Stimulated activated naive B cell treated with anti-CD40 and anti-IgM and Interleukin-4, amounts not matched to agents 10 μg/mL and 1 μg/mL and 100 μg/mL, for 72 hours (primary cell): Measurements from ENCODE around the gene MRRF.
A peak's percentile ranks its signal among the peaks of the same experiment; 100 is the strongest.

ENCODE experiments used
- ATAC-seq, 2 donors: fragments of 150-1000 bp; cut with Tn5 transposase; replicated peaks; 2 replicates each; pipeline ENCODE4 v1.10.0; 2021; ENCODE audit warnings: moderate library complexity in 1 of 2
- DNase-seq: peaks from one replicate; pipeline ENCODE4 v3.0.0; 2021
- H3K27ac Mint-ChIP-seq: one replicate; pipeline ENCODE4 v1.8.0; 2022; ENCODE audit warnings: mild to moderate bottlenecking, mixed read lengths
- H3K27me3 Mint-ChIP-seq, 2 donors: one replicate each; pipeline ENCODE4 v1.8.0; 2022; ENCODE audit warnings: mixed read lengths in 2 of 2
- H3K36me3 Mint-ChIP-seq, 2 donors: one replicate each; pipeline ENCODE4 v1.8.0; 2022; ENCODE audit warnings: mixed read lengths in 2 of 2, mild to moderate bottlenecking in 1 of 2
- H3K4me1 Mint-ChIP-seq, 2 donors: one replicate each; pipeline ENCODE4 v1.8.0; 2022; ENCODE audit warnings: mixed read lengths in 2 of 2, mild to moderate bottlenecking in 1 of 2
- H3K4me3 Mint-ChIP-seq, 2 donors: one replicate each; pipeline ENCODE4 v1.8.0; 2022; ENCODE audit warnings: mild to moderate bottlenecking in 2 of 2, mixed read lengths in 2 of 2, moderate library complexity in 1 of 2
- H3K9me3 Mint-ChIP-seq, 2 donors: one replicate each; pipeline ENCODE4 v1.8.0; 2022; ENCODE audit warnings: mixed read lengths in 2 of 2, mild to moderate bottlenecking in 1 of 2

MRRF gene, protein sequence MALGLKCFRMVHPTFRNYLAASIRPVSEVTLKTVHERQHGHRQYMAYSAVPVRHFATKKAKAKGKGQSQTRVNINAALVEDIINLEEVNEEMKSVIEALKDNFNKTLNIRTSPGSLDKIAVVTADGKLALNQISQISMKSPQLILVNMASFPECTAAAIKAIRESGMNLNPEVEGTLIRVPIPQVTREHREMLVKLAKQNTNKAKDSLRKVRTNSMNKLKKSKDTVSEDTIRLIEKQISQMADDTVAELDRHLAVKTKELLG

DNA sequence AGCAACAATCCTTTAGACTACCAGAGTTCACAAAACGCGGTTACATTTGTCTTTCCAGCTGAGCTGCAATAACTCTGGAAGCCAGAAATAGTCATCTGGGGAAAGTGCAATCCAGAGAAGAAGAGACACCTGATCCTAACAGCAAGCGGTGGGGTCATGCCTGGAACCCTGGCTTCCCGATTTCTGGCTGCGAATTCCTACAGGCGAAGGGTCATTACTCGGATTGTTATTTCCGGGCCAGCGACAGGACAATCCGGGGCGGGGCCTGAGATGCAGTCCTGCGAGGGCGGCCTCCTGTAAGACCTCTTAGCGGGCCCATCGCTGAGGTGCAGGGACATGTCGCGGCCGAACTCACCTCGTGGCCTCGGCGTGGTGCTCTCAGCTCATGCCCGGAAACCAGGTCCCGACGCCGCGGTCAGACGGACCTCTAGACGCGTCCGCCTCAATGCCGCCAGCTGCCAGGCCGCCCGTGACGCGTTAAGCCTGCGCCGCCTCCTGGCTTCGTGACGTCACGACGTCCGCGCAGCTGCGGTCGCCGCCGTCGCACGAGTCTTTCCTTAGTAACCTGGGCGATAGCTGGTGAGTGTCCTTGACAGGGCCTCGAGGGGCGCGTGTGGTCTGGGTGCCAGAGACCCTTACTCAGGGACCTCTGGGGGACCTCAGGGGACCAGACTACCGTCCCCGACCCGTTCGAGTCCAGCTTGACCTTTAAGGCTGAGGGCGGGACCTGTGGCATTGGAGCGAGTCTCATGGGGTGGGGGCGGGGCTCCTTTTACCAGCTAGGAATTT lies at the start of gene MRRF, which contains the start of gene RBM18:
TSS of gene MRRF (plus strand) at position 523 of the 789 bp plus-strand sequence. CDS start 6,010 bp downstream, outside the sequence.
TSS of gene RBM18 (minus strand) at position 481 of the 789 bp plus-strand sequence. CDS start 3,348 bp downstream, outside the sequence.
- peaks cover 22 to 43% of the 10 kb centered on the region in 2 donors for H3K4me1 Mint-ChIP-seq
- ATAC-seq (peak; percentile 84 to 93), DNase-seq (peak; percentile 92)
- peak within 1 kb of the TSS; percentile 98 to 99 for H3K4me3 Mint-ChIP-seq
- H3K36me3 Mint-ChIP-seq, result peaks cover 11 to 26% of the 10 kb centered on the region in 2 donors
- peak within 1 kb of the TSS; percentile 100 for H3K27ac Mint-ChIP-seq
- no peaks in the 10 kb centered on the region for H3K9me3 Mint-ChIP-seq
- H3K27me3 Mint-ChIP-seq, result no peaks in the 10 kb centered on the region

DNA sequence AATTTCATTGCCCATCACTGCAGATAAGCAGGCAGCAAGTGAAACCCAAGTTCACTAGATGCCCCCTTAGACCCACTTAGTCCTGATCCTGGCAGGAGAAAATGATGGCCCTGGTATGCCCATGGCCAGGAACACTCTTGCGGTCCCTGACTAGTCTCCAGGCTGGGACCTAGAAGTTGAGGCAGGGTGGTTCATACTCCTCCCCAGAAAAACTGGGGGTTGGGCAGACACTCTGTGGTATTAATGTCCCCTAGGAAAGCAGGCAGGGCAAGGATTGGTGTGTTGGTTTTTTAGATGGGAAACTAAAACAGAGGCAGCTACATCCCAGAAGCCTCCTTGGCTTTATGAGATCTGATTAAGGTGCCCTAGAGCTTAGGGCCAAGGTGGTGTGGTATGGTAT lies 49.0 kb upstream of the MRRF start:
- Mint-ChIP-seq H3K36me3 (peaks cover 0 to 3% of the 10 kb centered on the region in 2 donors), H3K4me1 (peaks cover 19 to 44% of the 10 kb centered on the region in 2 donors), H3K27ac (no peak overlapping the region), H3K9me3 (no peaks in the 10 kb centered on the region), H3K27me3 (peaks cover 69 to 96% of the 10 kb centered on the region in 2 donors), H3K4me3 (no peak overlapping the region)
- no peak for DNase-seq
- no peak for ATAC-seq

DNA sequence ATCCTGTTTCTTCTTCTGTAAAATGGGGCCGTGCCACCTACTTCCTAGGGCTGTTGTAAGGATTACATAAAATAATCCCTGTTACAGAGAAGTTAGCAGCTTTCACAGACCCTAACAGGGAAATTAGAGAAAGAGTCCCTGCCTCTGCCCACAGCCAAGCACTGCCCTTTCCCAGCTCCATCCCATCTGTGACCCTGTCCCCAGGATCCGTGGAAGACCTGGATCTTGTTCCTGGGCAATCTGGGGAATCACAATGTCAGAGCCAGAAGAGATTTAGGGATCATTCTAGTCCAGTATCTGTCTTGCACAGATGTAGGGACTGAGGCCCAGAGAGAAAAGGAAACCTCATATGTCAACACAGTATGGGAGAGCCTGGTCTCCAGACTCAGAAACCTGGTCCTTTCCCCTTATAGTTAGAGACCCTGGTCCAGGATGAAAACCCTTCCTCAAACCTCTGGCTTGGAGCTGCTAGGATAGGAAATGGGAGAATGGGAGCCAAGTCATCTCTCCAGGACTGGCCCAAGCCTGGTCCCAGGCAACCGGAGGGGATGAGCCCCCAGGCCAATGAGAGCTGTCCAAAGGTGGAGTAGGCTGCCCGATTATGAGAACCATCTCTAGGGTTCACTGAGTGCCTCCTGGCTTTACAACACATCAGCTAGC lies 48.4 kb upstream of the MRRF start:
- ATAC-seq (no peak), DNase-seq (no peak)
- Mint-ChIP-seq H3K9me3 (no peaks in the 10 kb centered on the region), H3K27ac (no peak overlapping the region), H3K36me3 (peaks cover 0 to 3% of the 10 kb centered on the region in 2 donors), H3K4me3 (no peak overlapping the region), H3K27me3 (peaks cover 72 to 92% of the 10 kb centered on the region in 2 donors), H3K4me1 (peaks cover 19 to 45% of the 10 kb centered on the region in 2 donors)

DNA sequence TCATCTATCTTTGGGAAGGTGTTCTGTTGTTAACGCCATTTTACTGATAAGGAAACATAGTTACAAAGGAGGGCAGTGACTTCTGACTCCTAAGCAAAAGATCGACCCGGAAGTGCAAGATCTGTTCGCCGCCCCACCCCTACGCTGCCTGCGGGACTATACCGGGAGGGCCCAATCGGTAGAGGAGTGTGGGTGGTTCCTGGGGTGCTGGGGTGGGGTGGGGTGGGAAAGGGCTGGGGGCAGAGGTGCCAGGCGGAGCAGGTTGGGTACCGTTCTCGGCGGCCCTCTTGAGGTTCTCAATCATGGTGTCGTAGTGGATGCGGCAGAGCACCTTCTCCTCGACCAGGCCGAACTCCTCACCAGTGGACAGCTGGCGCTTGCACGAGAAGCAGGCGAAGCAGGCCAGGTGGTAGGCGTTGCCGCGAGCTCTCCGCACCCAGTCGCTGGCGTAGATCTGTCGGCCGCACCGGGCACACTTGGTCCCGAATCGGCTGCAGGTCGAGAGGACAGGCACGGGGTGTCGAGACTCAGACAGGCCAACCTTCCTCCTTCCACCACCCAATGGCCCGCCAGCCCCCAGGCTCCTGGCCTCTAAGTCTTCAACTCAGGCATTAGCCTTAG lies 47.8 kb upstream of the MRRF start:
- Mint-ChIP-seq H3K27me3 (peaks cover 72 to 92% of the 10 kb centered on the region in 2 donors), H3K9me3 (no peaks in the 10 kb centered on the region), H3K4me3 (no peak overlapping the region), H3K27ac (no peak overlapping the region), H3K36me3 (peaks cover 0 to 3% of the 10 kb centered on the region in 2 donors), H3K4me1 (peaks cover 19 to 45% of the 10 kb centered on the region in 2 donors)
- no peak for DNase-seq
- ATAC-seq, result no peak

DNA sequence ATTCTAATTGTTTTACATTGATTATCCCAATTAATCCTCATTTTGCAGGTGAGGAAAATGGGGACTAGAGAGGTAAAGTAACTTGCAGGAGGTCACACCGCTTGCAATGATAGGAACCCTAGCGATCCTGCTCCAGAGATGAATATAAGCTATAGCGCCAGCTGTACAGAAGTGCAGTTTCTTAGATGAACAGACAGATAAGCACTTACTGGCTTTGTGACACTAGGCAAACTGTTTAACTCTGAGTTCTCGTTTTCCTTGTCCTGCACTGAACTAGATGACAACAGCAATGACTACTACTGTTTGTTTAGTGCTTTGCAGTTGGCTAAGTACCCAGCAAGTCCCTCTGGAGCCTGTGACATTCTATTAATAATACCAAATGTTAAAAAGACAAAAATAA lies 47.0 kb upstream of the MRRF start:
- Mint-ChIP-seq H3K27me3 (peaks cover 74 to 93% of the 10 kb centered on the region in 2 donors), H3K27ac (no peak overlapping the region), H3K4me3 (no peak overlapping the region), H3K36me3 (peaks cover 0 to 3% of the 10 kb centered on the region in 2 donors), H3K4me1 (peaks cover 19 to 47% of the 10 kb centered on the region in 2 donors), H3K9me3 (no peaks in the 10 kb centered on the region)
- DNase-seq, result no peak
- ATAC-seq, result no peak

DNA sequence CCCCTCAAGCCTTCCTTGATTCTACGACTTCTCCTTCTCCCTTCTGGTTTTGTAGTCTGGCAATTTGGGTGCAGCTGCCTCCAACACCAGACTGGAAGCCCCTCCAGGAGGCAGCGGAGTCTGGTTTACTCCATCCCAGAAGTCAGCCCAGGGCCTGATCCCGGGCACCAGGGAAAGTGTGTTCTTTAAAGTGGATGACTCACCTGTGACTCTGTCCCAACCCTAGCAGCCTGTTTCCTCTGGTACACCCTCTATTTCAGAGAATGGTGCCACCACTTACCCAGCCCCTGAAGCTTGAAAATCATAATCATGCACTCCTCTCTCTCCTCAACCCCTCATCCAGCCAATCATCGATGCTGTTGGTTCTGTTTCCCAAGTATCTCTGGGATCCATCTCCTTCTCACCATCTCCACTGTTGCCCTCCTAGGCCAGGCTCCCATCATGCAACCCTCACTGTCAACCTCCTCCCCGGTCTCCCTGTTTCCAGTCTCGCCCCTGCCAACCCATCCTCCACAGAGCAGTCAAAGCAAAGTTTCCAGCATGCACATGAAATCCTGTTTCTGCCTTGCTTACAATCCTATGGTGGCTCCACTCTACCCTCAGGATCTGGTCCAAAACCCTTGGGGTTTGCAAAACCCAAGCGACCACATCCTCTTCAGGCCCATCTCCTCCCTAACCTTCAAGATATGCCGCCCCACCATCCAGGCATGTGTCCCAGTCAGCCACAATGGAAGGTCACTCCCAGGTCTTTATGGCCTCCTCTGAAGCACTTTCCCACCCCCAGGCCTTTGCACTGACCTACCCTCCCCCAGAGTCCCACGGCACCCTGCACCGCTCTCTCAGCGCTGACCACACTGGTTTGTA lies 46.4 kb upstream of the MRRF start:
- DNase-seq (no peak), ATAC-seq (peak in 1 of 2 donors; percentile 7)
- no peaks in the 10 kb centered on the region for H3K9me3 Mint-ChIP-seq
- peaks cover 0 to 2% of the 10 kb centered on the region in 2 donors for H3K36me3 Mint-ChIP-seq
- no peak overlapping the region for H3K27ac Mint-ChIP-seq
- peaks cover 74 to 93% of the 10 kb centered on the region in 2 donors for H3K27me3 Mint-ChIP-seq
- peak overlapping the region; percentile 77 to 78 for H3K4me3 Mint-ChIP-seq
- peaks cover 20 to 46% of the 10 kb centered on the region in 2 donors for H3K4me1 Mint-ChIP-seq

DNA sequence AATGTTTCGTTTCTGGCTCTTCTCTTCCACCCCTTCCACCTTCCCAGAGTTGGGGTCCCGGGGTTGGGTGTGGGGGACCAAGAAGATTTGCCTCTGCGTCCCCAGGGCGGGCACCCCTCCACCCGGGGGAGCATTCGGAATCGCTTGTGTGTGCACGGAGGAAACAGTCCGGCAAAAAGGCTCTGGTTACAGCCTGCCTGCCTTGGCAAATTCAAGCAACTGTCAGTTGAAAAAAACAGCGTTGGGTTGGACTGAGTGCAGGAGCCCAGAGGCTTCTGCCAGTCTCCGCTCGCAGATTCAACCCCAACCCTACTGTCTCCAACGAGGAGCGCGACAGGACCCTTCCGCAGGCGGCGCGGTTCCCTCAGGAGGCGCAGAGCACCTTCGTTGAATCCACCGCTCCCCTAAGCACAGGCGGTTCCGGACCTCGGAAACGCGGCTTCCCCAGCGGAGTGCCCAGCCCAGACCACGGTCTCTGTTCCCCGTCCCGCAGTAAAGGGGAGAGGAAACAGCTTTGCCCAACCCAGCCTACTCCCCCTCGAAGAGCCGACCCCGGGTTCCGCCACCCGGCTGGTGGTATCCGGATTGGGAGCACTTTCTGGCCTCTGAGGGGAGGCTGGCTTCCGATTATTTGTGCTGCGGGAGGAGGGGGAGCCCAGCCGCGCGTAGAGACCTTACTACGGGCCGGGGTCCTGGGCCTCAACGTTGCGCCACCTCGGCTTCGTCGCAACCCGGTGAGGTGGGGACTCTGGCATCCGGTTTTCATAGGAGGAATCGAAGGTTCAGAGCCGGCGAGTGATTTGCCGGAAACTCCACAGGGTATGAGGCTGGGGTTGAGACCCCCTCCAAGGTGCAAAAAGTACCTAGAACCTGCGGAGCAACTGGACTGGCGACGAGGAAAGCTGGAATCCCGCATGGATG lies 45.5 kb upstream of the MRRF start:
- H3K4me3 Mint-ChIP-seq, result peak overlapping the region; percentile 77 to 78
- ATAC-seq (peak; percentile 29 to 40), DNase-seq (no peak)
- peaks cover 19 to 40% of the 10 kb centered on the region in 2 donors for H3K4me1 Mint-ChIP-seq
- no peaks in the 10 kb centered on the region for H3K9me3 Mint-ChIP-seq
- peaks cover 78 to 96% of the 10 kb centered on the region in 2 donors for H3K27me3 Mint-ChIP-seq
- H3K36me3 Mint-ChIP-seq, result no peaks in the 10 kb centered on the region
- peak overlapping the region; percentile 59 for H3K27ac Mint-ChIP-seq

DNA sequence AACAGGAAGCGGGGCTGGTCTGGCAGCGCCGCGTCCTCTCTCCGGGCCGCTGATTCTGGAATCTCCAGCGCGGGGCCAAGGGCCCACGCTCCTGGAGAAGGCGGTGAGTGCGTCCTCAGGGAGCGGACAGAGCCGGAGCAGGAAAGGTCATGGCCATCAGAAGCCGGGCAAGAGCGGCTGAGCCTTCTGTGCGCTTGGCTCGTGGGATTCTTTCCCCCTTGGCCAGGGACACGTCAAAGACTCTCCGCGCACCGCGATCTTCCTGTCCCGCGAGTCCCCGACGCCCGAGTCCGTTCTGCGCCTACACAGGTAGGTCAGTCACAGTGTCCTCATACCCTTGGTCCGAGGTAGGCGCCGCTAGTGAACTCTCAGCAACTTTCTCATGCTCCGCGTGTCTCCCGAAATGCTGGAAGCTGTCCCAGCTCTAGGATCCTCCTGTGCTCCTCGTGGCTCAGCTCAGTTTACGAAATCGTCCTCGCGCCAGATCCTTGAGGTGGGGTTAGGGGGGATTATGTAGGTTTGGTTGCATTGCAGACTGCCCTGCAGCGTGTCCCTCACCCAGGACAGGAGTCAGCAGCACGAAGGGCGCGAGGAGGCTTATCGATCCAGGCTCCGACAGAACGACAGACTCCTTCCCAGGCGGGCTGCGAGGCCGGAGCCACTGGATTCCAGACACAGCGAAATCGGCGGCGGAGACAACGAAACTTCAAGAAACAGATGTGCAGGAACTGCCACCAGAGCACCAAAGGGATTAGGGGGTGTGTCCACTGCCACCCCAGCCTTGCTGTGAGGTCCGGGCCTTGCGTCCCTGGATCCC lies 44.6 kb upstream of the MRRF start:
- ATAC-seq (no peak), DNase-seq (no peak)
- Mint-ChIP-seq H3K4me3 (peak overlapping the region in 1 of 2 donors; percentile 78), H3K36me3 (no peaks in the 10 kb centered on the region), H3K27me3 (peaks cover 81 to 96% of the 10 kb centered on the region in 2 donors), H3K4me1 (peaks cover 19 to 36% of the 10 kb centered on the region in 2 donors), H3K27ac (no peak overlapping the region), H3K9me3 (no peaks in the 10 kb centered on the region)

DNA sequence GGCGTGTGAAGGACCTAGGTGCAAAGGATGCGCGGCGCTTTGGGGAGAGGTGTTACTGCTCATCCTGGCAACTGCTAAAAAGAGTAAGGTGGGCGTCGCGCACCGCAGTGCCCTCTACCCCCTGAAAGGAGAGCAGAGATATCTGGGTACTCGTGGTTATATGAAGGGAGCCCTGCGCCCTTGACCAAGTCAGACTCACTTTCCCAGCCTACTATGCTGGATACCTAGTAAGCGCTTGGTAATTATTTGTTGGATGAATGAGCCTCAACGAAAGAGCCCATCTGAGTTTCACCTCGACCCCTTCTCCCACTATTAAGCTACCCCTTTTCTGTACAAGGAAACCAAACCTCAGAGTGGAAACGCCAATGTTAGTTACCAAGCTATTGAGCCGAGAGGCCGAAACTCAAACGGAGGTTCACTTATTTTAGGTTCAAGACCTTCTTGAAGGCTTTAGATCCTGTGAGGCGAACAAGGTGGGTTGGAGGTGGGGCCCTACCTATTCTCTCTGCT lies 44.0 kb upstream of the MRRF start:
- ATAC-seq, result no peak
- H3K27ac Mint-ChIP-seq, result no peak overlapping the region
- no peak overlapping the region for H3K4me3 Mint-ChIP-seq

DNA sequence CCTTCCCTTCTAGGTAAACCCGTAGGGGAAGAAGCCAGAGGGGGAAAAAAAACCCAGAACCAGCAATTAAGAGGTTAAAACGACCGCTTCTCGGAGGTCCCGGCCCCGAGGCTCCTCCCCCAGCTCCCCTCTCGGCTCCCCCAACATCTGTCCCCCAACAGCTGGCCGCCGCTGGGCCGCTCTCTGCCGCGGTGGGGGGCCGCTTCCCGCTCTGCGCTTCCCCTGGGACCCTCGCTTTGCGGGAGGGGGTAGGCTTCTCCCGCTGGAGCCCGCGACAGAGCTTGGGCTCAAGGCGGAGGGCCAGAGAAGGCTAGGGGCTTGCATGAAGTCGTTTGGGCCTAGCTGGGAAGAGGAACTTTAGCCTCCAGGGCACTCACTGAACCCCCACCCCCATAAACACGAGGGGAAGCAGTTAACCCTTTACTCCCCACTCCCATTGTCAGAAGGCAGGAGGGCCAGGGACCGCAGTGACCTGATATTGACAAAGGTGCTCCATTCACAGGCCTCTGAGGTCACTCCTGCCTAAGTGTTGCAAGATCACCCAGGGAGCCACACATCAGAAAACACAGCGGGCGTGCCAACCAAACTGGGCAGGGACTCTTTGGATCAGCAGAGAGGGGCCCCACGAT lies 43.4 kb upstream of the MRRF start:
- peaks cover 81 to 96% of the 10 kb centered on the region in 2 donors for H3K27me3 Mint-ChIP-seq
- peaks cover 20 to 36% of the 10 kb centered on the region in 2 donors for H3K4me1 Mint-ChIP-seq
- H3K36me3 Mint-ChIP-seq, result peaks cover 0 to 1% of the 10 kb centered on the region in 2 donors
- ATAC-seq, result no peak
- H3K9me3 Mint-ChIP-seq, result no peaks in the 10 kb centered on the region
- H3K27ac Mint-ChIP-seq, result no peak overlapping the region
- no peak overlapping the region for H3K4me3 Mint-ChIP-seq
- no peak for DNase-seq

More for the DNA sequence above, 44.0 kb upstream of the MRRF start:
- Mint-ChIP-seq H3K9me3 (no peaks in the 10 kb centered on the region), H3K36me3 (no peaks in the 10 kb centered on the region), H3K4me1 (peaks cover 20 to 36% of the 10 kb centered on the region in 2 donors), H3K27me3 (peaks cover 81 to 96% of the 10 kb centered on the region in 2 donors)
- no peak for DNase-seq

DNA sequence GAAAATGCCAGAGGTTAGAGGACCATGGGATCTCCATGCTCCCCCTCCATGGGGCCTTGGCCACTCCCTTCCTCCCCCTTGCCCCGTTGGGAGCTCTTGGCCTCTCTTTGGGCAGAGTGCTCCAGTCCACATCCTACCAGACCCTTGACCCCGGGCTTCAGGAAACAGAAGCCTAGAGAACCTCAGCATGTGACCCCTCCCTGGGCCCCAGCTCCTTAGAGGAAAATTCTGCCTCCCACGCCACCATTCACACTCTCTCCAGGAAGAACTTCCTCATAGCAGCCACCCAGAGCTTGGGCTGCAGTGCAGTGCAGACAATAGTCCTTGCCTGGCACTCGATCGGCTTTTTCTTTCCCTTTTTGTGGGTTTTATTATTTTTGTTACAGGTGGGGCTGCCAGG lies 41.9 kb upstream of the MRRF start:
- Mint-ChIP-seq H3K4me1 (peaks cover 24 to 36% of the 10 kb centered on the region in 2 donors), H3K27ac (no peak overlapping the region), H3K36me3 (peaks cover 0 to 3% of the 10 kb centered on the region in 2 donors), H3K4me3 (no peak overlapping the region), H3K9me3 (no peaks in the 10 kb centered on the region), H3K27me3 (peaks cover 83 to 90% of the 10 kb centered on the region in 2 donors)
- no peak for ATAC-seq
- DNase-seq, result no peak
